Prostate gland (tissue), 2 donors: Measurements from ENCODE around the gene LIPC. TPM values are rescaled to one million over a fixed set of nuclear protein-coding genes. Genes with fewer than 3 reads are reported as not detected.

ENCODE experiments used
- DNase-seq: peaks from one replicate; pipeline ENCODE4 v3.0.0-alpha.2; 2019; ENCODE audit warnings: low spot score
- H3K27ac ChIP-seq, 2 donors: fragments of 200-600 bp; sonication (generic); 2 replicates each; pipeline ENCODE4 v1.5.1; 2017 to 2019
- H3K27me3 ChIP-seq: fragments of 200-600 bp; sonication (generic); replicated peaks from 2 replicates; pipeline ENCODE4 v1.5.1; 2019; ENCODE audit not compliant: insufficient read depth
- H3K36me3 ChIP-seq, 2 donors: fragments of 200-600 bp; sonication (generic); 1 replicate in 1 of 2; 2 replicates in 1 of 2; pipeline versions ENCODE4 v1.5.1 to v1.8.1; 2017 to 2019
- H3K4me1 ChIP-seq: fragments of 200-600 bp; sonication (generic); replicated peaks from 2 replicates; pipeline ENCODE4 v1.5.1; 2019
- H3K4me3 ChIP-seq, 2 donors: fragments of 200-600 bp; sonication (generic); 2 replicates each; pipeline ENCODE4 v1.5.1; 2017 to 2019
- H3K9me3 ChIP-seq: fragments of 200-600 bp; sonication (generic); 2 replicates; pipeline ENCODE4 v1.5.1; 2017
- POLR2A ChIP-seq: fragments of 450-650 bp; IDR thresholded peaks from one replicate; pipeline ENCODE4 v1.6.1; 2016; ENCODE audit warnings: antibody characterized with exemption, mild to moderate bottlenecking
- POLR2AphosphoS5 ChIP-seq: sonication (generic); formaldehyde crosslinking; IDR thresholded peaks from one replicate; pipeline ENCODE4 v1.6.1; 2017; ENCODE audit warnings: antibody characterized with exemption
- WGBS: methylation state at CpG from one replicate; pipeline ENCODE4 v1.1.5; 2018; 5-methylcytosine and 5-hydroxymethylcytosine counted together
- intact Hi-C: fragments of 100-400 bp; cut with DNase I; formaldehyde crosslinking; loops from one replicate; pipeline ENCODE4 v1.14.2; 2022
- total RNA-seq, 2 donors: library from RNA; depleted of rRNA; stranded (reverse); fragments of >200 nt; gene quantifications; one replicate each; pipeline ENCODE4 v1.1.0, GENCODE V29; 2016
- TF ChIP-seq, protein P1 (sequence below), 4 experiments: fragments of 200-600 bp in 2 of 4; fragments of 450-650 bp in 2 of 4; sonication (generic) in 2 of 4; IDR thresholded peaks; 1 replicate in 3 of 4; 2 replicates in 1 of 4; pipeline ENCODE4 v1.5.1; 2016 to 2019; ENCODE audit warnings: antibody characterized with exemption in 4 of 4, mild to moderate bottlenecking in 2 of 4, moderate library complexity in 2 of 4

The LIPC gene
- total RNA-seq, 2 donors from 2014 or later: 0.14 TPM; not detected in 1

DNA sequence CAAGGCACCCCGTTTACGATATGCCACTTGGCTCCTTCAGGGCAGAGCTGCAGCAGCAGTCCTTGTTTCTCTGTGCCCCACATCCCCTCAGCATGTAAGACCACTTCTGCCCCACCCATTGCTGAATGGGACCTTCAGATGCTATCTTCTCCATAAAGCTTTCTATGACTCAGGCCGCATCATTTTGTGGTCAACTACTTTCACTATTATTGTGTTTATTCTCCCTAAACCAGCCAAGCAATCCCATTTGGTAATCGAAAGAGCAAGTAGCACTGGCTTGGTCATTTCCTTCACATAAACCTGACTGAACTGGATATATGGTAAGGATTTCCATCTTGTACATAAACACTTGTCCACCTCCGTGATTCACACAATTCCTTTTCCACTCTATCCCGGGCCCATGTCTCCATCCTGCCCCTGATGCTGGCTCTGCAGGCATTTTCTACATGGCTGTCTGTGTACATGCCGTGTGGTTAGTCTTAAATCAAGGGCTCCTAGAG is 25.7 kb downstream of the LIPC start:
- H3K4me1 ChIP-seq: no peaks in the 10 kb centered on the region
- TF ChIP-seq POLR2AphosphoS5: no peak
- TF ChIP-seq POLR2A: no peak
- TF ChIP-seq, protein P1, sequence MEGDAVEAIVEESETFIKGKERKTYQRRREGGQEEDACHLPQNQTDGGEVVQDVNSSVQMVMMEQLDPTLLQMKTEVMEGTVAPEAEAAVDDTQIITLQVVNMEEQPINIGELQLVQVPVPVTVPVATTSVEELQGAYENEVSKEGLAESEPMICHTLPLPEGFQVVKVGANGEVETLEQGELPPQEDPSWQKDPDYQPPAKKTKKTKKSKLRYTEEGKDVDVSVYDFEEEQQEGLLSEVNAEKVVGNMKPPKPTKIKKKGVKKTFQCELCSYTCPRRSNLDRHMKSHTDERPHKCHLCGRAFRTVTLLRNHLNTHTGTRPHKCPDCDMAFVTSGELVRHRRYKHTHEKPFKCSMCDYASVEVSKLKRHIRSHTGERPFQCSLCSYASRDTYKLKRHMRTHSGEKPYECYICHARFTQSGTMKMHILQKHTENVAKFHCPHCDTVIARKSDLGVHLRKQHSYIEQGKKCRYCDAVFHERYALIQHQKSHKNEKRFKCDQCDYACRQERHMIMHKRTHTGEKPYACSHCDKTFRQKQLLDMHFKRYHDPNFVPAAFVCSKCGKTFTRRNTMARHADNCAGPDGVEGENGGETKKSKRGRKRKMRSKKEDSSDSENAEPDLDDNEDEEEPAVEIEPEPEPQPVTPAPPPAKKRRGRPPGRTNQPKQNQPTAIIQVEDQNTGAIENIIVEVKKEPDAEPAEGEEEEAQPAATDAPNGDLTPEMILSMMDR (IDR thresholded peaks at IDR 0.05): no peak
- no peak for DNase-seq
- no peaks in the 10 kb centered on the region for H3K36me3 ChIP-seq
- no peak overlapping the region for H3K4me3 ChIP-seq
- WGBS: 67% methylated on average over 7 of the region's 7 CpGs
- intact Hi-C loops: no loop called here
- H3K27ac ChIP-seq: no peak overlapping the region
- H3K9me3 ChIP-seq: no peaks in the 10 kb centered on the region
- no peaks in the 10 kb centered on the region for H3K27me3 ChIP-seq

DNA sequence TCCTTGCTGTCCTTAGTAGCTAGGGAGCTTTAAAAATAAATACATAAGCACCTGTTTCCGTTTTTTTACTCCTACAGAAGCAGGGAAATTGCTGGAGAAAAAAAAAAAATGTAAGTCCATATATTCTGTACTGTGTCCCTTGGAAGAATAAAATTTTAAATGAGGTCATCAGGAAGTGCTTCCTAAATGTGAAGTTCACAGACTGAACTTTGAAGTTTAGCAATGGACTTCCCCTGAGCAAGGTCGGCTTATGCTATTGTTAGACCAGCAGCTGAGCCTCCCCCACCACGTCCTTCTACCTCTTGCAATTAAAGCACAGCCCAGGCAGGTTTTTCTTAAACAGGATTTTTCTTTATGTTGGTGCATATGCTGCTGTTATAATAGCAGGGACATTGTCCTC is 26.3 kb downstream of the LIPC start:
- intact Hi-C loops: no loop called here
- DNase-seq: no peak
- no peak overlapping the region for H3K4me3 ChIP-seq
- no peak overlapping the region for H3K27ac ChIP-seq
- no peaks in the 10 kb centered on the region for H3K4me1 ChIP-seq
- H3K36me3 ChIP-seq: no peaks in the 10 kb centered on the region
- H3K9me3 ChIP-seq: no peaks in the 10 kb centered on the region
- no peaks in the 10 kb centered on the region for H3K27me3 ChIP-seq
- 59% methylated on average over 3 of the region's 3 CpGs for WGBS
- no peak for TF ChIP-seq POLR2A
- TF ChIP-seq POLR2AphosphoS5: no peak
- TF ChIP-seq, protein P1 (IDR thresholded peaks at IDR 0.05): no peak

DNA sequence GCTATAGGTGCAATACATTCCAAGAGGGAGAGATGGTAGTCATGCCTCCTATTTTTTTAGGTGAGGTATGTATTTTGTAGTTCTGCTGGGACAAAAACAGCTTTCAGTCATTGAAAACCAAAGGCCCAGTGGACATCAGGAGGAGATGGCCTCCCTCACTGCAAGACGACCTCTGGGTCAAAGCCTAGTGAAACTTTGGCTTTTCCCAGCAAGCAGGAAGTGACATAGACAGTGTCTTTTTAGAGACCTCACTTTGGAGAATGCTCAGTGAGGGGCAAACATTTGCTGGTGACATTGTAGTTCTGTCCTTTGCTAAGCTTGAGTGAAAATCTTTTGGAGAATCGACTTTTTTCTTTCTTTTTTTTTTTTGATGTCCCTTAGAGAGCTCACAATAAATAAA is 27.3 kb downstream of the LIPC start:
- Histone ChIP-seq H3K9me3 (no peaks in the 10 kb centered on the region), H3K27me3 (no peaks in the 10 kb centered on the region), H3K4me1 (no peaks in the 10 kb centered on the region), H3K4me3 (no peak overlapping the region), H3K27ac (peak overlapping the region in 1 of 2 donors; percentile 8), H3K36me3 (no peaks in the 10 kb centered on the region)
- TF ChIP-seq, protein P1 (IDR thresholded peaks at IDR 0.05): no peak
- TF ChIP-seq POLR2AphosphoS5 (no peak), POLR2A (no peak)
- intact Hi-C loops: no loop called here
- no peak for DNase-seq
- WGBS: 56% methylated on average over 2 of the region's 2 CpGs

DNA sequence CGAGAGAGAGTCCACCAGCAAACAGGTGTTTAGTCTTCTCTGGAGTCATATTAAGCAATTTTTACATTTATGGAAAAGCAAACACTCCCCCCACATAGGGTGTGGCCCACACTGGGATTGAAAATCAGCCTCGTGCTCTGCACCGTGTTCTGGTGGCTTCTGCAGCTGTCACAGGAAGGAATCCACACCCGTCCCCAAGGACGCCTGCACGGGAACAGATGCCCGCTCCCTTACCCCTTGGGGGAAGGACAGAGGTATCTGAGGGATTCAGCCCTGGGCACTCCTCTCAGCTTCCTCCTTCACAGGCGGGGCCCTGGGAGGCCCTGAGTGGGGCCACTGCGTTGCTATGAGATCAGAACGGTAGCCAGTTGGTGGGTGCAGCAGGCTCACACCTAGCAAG is 27.8 kb downstream of the LIPC start:
- Histone ChIP-seq H3K9me3 (no peaks in the 10 kb centered on the region), H3K27ac (no peak overlapping the region), H3K27me3 (no peaks in the 10 kb centered on the region), H3K4me3 (no peak overlapping the region), H3K4me1 (no peaks in the 10 kb centered on the region), H3K36me3 (no peaks in the 10 kb centered on the region)
- intact Hi-C loops: no loop called here
- no peak for DNase-seq
- WGBS: 72% methylated on average over 10 of the region's 10 CpGs
- TF ChIP-seq POLR2A (no peak), POLR2AphosphoS5 (no peak)
- TF ChIP-seq, protein P1 (IDR thresholded peaks at IDR 0.05): no peak

DNA sequence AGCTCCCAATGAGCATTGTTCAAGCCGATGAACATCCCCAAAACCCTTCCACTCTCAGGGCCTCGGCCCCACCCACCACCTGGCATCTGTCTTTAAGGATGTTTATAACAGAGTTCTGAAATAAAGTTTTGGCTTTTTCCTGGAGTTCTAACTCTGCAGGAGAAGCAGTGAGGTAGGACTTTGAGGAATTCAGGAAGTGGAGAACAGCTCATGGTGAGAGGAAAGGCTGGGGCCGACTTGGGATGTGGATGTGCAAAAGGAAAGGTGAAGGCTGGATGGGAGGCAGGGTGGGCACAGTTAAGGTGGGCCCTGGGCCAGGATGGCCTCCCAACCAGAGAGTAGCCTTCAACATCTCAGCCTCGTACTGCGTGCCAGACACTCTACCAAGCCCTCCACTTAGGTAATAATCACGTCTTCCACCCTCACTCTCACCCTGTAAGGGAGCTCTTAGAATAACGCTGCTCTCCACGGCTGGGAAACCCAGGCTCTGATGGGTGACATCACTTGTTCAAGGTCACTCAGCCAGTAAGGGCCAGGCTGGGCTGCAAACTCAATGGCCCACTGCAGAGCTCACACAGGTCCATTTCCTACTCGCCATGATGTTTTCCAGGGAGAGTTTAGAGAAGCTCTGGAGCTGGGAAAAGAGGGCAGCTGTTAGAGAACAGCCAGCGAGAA is 28.5 kb downstream of the LIPC start:
- DNase-seq: no peak
- Histone ChIP-seq H3K4me3 (no peak overlapping the region), H3K27me3 (no peaks in the 10 kb centered on the region), H3K4me1 (no peaks in the 10 kb centered on the region), H3K9me3 (no peaks in the 10 kb centered on the region), H3K36me3 (no peaks in the 10 kb centered on the region), H3K27ac (no peak overlapping the region)
- 89% methylated on average over 10 of the region's 10 CpGs for WGBS
- TF ChIP-seq POLR2AphosphoS5 (no peak), POLR2A (no peak)
- TF ChIP-seq, protein P1 (IDR thresholded peaks at IDR 0.05): no peak
- intact Hi-C loops: no loop called here
